ENCODE results near the gene GALNT11.

GRCh38 chr7:152013974-152014373, 11.5 kb upstream of the GALNT11 start:
- TF ChIP-seq CTCF (IDR thresholded peaks at IDR 0.05) (no peak), POLR2A (IDR thresholded peaks at IDR 0.05) (no peak), EP300 (IDR thresholded peaks at IDR 0.05) (no peak), POLR2AphosphoS5 (IDR thresholded peaks at IDR 0.05) (no peak)

Data from sigmoid colon (tissue), 4 donors.